GM10266 (cell line): ENCODE results near the gene RPS18.

ENCODE experiments used
- DNase-seq: peaks from one replicate; pipeline ENCODE4 v3.0.0; 2012; ENCODE audit errors: extremely low spot score
- TF ChIP-seq, protein P1 (sequence below): IDR thresholded peaks from 2 replicates; pipeline ENCODE4 v1.5.1; 2012; ENCODE audit warnings: mild to moderate bottlenecking, low read depth; ENCODE audit not compliant: control insufficient read depth, insufficient read depth; ENCODE audit errors: missing control alignments

RPS18 gene

DNA sequence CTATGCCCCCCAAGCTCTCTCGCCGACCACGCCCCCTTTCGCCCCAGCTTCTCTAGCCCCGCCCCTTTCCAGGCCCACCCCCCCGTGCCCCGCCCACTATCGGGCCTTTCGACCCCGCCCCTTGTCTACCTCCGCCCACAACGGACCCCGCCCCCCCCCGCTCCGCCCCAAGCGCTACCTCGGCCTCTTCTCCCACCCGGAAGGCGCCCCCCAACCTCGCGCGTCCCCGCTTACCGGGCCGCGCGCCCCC, 45.5 kb downstream of the RPS18 start:
- no peak for DNase-seq
- TF ChIP-seq, protein P1, sequence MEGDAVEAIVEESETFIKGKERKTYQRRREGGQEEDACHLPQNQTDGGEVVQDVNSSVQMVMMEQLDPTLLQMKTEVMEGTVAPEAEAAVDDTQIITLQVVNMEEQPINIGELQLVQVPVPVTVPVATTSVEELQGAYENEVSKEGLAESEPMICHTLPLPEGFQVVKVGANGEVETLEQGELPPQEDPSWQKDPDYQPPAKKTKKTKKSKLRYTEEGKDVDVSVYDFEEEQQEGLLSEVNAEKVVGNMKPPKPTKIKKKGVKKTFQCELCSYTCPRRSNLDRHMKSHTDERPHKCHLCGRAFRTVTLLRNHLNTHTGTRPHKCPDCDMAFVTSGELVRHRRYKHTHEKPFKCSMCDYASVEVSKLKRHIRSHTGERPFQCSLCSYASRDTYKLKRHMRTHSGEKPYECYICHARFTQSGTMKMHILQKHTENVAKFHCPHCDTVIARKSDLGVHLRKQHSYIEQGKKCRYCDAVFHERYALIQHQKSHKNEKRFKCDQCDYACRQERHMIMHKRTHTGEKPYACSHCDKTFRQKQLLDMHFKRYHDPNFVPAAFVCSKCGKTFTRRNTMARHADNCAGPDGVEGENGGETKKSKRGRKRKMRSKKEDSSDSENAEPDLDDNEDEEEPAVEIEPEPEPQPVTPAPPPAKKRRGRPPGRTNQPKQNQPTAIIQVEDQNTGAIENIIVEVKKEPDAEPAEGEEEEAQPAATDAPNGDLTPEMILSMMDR: no peak

DNA sequence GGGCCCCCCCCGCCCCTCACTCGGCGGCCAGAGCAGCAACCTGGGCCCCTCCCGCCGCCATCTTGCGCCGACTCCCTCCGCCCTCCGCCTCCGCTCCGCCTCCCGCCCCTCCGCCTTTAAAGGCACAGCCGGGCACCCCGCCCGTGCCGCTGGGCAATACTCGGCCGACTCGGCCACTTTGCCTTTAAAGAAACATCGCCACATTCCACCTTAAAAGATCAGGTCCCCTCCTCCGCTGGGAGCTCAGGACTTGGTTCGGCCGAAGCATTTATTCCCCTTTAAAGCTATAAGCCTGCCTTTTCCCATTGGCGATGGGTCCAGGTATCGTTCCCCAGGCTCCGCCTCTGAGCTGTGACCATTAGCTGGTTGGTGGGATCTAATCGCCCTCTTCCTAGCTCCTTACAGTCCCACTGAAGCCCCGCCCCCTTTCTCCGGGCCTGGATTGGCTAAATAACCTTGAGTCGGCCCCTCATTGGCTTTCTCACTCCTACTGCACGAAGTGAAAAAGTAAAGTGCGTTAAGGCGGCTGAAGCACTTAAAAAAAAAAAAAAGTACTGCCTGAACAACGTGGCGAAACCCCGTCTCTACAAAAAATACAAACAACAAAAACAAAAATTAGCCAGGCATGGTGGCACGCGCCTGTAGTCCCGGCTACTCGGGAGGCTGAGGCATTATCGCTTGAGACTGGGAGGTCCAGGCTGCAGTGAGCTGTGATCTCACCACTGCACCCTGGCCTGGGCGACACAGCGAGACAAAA, 46.0 kb downstream of the RPS18 start, which contains the start of gene ZBTB22:
Gene ZBTB22, minus strand, starts transcription at position 76 of the 757 bp plus-strand sequence. CDS start 828 bp downstream, outside the sequence.
- TF ChIP-seq, protein P1: no peak
- DNase-seq: peak; percentile 90

DNA sequence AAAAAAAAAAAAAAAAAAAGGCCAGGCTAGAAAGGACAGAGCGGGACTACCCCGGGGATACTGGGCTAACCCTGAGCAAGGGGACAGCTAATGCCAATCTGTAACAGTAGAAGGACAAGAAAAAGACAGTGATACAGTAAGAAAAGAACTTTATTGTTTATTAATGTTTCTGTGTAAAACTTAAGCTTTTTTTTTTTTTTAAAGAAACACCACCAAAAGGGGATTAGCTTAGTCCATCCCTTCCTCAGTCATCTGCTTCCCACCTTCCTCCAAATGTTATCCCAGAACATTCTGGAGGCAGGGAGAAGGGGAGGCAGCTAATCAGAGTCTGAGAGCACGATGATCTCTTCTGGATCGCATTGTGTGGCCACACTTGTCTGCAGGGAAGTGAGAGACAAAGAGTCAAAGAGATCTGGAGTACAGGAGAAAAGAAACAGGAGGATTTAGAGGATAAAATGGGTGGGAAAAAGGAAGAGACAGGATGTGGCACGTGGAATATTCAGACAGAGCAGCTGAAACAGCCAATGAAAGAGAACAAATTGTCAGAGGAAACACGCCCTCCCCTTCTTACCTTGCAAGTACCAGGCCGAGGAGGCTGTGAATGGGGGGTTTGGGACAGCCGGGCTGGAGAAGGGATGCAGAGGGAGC, 46.7 kb downstream of the RPS18 start:
- no peak for DNase-seq
- TF ChIP-seq, protein P1: no peak

DNA sequence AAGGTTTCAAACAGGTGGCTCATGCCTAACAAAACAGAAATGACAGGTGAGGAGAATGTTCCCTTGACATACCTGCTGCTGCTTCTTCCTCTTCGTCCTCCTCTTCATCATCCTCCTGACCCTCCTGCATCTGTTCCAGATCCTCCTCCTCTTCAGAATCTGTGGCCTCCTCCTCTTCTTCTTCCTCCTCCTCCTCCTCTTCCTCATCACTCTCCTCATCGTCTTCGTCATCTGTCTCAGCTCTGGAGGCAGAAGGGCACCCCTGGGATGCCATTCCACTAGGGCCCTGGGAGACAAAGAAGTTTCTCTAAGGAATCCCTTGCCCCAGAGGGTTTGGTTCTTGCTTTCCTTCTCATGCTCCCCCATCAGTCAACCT, 48.1 kb downstream of the RPS18 start:
- TF ChIP-seq, protein P1: no peak

DNA sequence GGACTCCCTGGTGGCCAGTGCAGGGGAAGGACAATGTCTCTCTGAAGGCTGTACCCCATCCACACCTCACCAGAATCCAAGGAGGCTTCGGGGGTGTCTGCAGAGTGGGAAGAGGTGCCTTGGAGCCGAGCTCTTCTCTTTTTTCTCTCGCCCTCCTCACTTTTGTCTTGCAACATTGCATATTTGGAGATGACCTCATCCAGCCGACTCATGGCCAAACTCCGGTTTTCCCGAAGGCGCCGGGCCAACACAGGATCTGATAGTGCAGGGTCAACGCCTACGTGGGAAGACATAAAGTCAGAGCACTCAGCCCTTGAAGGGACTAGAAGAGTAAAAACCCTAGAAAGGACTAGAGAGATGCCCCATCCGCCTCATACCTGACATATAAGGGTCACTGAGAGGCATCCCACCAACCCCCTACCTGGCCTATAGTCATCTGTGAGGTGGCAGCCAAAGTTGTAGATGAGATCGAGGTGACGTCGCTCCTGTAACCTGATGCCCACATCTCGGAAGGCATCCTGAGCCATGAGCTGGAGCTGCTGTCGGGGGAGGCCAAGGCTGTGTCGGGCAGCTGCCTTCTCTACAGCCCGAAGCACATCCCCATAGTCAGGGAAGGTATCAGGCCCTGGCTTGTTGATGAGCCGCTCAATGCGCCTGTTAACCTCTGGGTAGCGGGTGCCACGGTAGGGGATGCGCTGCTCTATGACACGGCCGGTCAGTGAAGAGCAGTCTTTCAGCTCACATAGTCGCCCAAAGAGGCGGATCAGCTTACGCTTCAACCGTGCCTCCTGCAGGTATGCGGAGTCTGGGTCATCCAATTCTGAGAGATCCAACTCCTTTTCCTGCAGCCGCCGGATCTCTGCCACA, 48.7 kb downstream of the RPS18 start:
- TF ChIP-seq, protein P1: no peak
- no peak for DNase-seq

More for the DNA sequence above, 48.1 kb downstream of the RPS18 start:
- DNase-seq: no peak

DNA sequence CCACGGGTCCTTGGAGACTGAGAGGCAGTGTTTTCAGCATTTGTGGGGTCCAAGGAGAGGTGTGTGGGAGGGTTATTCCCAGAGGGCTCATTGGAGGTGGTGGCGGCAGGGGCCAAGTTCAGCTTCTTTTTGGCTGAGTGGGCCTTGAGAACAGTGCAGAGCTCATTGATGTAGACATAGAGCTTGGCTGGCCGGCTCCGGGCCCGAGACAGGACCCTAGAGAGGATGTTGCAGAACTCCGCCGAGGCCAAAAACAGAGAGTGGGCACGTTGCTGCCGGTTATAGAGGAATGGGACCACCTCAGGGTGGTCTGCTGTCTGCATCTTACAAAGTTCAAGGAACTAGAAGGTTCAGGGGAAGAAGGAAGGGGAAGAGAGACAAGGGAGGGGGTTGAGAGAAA, 49.4 kb downstream of the RPS18 start:
- no peak for DNase-seq
- TF ChIP-seq, protein P1: no peak

DNA sequence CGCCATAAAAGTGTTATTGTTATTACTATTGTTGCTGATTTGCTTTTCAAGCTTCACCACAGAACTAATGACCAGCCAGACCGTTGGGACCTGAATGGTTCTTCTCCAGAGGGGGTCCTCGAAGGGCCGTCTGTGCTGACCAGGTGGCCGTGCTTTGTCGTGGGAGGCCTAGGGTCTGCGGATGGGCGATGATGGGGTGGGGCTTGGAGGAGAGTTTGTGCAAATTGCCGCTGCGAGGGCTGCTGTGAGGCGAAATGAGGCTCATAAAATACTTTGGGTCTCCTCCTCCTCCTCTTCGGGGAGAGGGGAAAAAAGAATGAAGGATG, 51.7 kb downstream of the RPS18 start:
- TF ChIP-seq, protein P1: no peak
- no peak for DNase-seq
